Upper lobe of left lung (tissue), 6 donors: ENCODE data around the gene SNRNP35. TPM values are rescaled to one million over a fixed set of nuclear protein-coding genes. Genes with fewer than 3 reads are reported as not detected.
A peak's percentile ranks its signal among the peaks of the same experiment; 100 is the strongest.

Experiments
- ATAC-seq, 2 donors: fragments of 200-7000 bp; cut with Tn5 transposase; one replicate each; pipeline ENCODE4 v1.9.1; 2022; ENCODE audit warnings: mild to moderate bottlenecking in 2 of 2, moderate library complexity in 2 of 2; ENCODE audit not compliant: low FRiP score in 2 of 2
- DNase-seq, 2 donors: peaks; one replicate each; pipeline ENCODE4 v3.0.0-alpha.2; 2019 to 2020
- H3K27ac ChIP-seq, 4 donors: fragments of 200-600 bp; sonication (generic); one replicate each; pipeline ENCODE4 v1.5.1; 2016 to 2019
- H3K27me3 ChIP-seq, 4 donors: fragments of 200-600 bp; sonication (generic); one replicate each; pipeline ENCODE4 v1.5.1; 2017 to 2019
- H3K36me3 ChIP-seq, 4 donors: fragments of 200-600 bp; sonication (generic); one replicate each; pipeline ENCODE4 v1.5.1; 2016 to 2019
- H3K4me1 ChIP-seq, 4 donors: fragments of 200-600 bp; sonication (generic); one replicate each; pipeline ENCODE4 v1.5.1; 2018 to 2019
- H3K4me3 ChIP-seq, 4 donors: fragments of 200-600 bp; sonication (generic); one replicate each; pipeline ENCODE4 v1.5.1; 2017 to 2019; ENCODE audit warnings: mild to moderate bottlenecking in 2 of 4, moderate library complexity in 1 of 4
- H3K9me3 ChIP-seq, 4 donors: fragments of 200-600 bp; sonication (generic); one replicate each; pipeline ENCODE4 v1.5.1; 2018 to 2019
- EP300 ChIP-seq, 4 donors: sonication (generic); formaldehyde crosslinking; IDR thresholded peaks; one replicate each; pipeline ENCODE4 v1.5.1; 2017; ENCODE audit warnings: antibody characterized with exemption in 4 of 4, control low read depth in 2 of 4
- POLR2A ChIP-seq, 4 donors: fragments of 450-650 bp; IDR thresholded peaks; one replicate each; pipeline ENCODE4 v1.5.1; 2016 to 2017; ENCODE audit warnings: antibody characterized with exemption in 4 of 4, mild to moderate bottlenecking in 2 of 4
- POLR2AphosphoS5 ChIP-seq, 2 donors: sonication (generic); formaldehyde crosslinking; IDR thresholded peaks; one replicate each; pipeline ENCODE4 v1.5.1; 2017; ENCODE audit warnings: antibody characterized with exemption in 2 of 2
- WGBS, 2 donors: methylation state at CpG; one replicate each; pipeline ENCODE4 v1.1.5; 2017 to 2018; 5-methylcytosine and 5-hydroxymethylcytosine counted together
- total RNA-seq, 6 donors: library from RNA; depleted of rRNA in 4 of 6; stranded (reverse); fragments of >200 nt in 4 of 6; gene quantifications; one replicate each; pipeline versions ENCODE4 v1.1.0 to v1.2.1, GENCODE V29; 2016 to 2021
- TF ChIP-seq, protein P1 (sequence below), 6 experiments: fragments of 450-650 bp in 4 of 6; fragments of 200-600 bp in 2 of 6; sonication (generic) in 2 of 6; IDR thresholded peaks; one replicate each; pipeline ENCODE4 v1.5.1; 2016 to 2019; ENCODE audit warnings: antibody characterized with exemption in 6 of 6
- donor health status: DM: no; HTN: no; CAD: no; lungs with moderate emphysema.
- donor health status: DM: no; HTN: yes; CAD: no; lungs with severe emphysema.

Gene SNRNP35
- total RNA-seq, 6 donors from 2014 or later = 16.7 to 50.3 (median 26.6) TPM

DNA sequence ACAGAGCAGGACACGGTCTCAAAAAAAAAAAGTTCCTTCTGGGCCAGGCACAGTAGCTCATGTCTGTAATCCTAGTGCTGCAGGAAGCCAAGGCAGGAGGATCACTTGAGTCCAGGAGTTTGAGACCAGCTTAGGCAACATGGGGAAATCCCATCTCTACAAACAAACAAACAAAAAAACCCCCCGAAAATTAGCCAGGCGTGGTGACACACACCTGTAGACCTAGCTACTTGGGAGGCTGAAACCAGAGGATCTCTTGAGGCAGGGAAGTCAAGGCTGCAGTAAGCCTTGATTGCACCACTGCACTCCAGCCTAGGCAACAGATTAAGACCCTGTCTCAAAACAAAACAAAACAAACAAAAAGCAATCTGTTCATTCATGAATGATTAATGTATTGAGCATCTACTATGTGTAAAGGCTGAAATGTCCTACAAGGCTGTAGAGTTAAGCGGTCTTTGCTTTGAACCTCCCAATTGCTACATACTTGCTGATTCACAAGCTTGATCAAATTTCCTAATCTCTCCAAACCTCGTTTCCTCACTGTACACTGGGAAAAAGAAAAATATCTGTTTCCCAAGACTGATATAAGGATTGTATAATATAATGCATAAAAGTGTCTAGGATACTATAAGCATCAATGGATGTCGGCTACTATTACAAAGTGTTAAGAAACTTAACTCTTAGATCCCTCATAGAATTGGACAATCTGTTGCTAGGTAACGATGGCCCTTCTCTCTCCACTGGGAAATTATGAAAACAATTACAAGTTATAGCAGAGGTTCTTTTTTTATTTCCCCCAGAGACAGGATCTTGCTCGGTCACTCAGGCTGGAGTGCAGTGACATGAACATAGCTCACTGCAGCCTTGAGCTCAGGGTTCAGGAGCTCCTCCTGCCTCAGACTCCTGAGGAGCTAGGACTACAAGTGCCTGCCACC is 13.6 kb upstream of the SNRNP35 start:
- H3K36me3 ChIP-seq = no peaks in the 10 kb centered on the region
- no peak for DNase-seq
- ATAC-seq = peak in 1 of 2 donors; percentile 11
- H3K4me3 ChIP-seq = no peak overlapping the region
- no peaks in the 10 kb centered on the region for H3K27me3 ChIP-seq
- H3K27ac ChIP-seq = peak overlapping the region; percentile 80 to 88 (median 86)
- TF ChIP-seq, protein P1, sequence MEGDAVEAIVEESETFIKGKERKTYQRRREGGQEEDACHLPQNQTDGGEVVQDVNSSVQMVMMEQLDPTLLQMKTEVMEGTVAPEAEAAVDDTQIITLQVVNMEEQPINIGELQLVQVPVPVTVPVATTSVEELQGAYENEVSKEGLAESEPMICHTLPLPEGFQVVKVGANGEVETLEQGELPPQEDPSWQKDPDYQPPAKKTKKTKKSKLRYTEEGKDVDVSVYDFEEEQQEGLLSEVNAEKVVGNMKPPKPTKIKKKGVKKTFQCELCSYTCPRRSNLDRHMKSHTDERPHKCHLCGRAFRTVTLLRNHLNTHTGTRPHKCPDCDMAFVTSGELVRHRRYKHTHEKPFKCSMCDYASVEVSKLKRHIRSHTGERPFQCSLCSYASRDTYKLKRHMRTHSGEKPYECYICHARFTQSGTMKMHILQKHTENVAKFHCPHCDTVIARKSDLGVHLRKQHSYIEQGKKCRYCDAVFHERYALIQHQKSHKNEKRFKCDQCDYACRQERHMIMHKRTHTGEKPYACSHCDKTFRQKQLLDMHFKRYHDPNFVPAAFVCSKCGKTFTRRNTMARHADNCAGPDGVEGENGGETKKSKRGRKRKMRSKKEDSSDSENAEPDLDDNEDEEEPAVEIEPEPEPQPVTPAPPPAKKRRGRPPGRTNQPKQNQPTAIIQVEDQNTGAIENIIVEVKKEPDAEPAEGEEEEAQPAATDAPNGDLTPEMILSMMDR (IDR thresholded peaks at IDR 0.05) = no peak
- TF ChIP-seq POLR2AphosphoS5 (IDR thresholded peaks at IDR 0.05) = no peak
- peaks cover 41 to 56% (median 52%) of the 10 kb centered on the region in 4 donors for H3K4me1 ChIP-seq
- H3K9me3 ChIP-seq = no peaks in the 10 kb centered on the region
- WGBS, 2 donors = 39 to 55% methylated on average over 8 of the region's 8 CpGs

DNA sequence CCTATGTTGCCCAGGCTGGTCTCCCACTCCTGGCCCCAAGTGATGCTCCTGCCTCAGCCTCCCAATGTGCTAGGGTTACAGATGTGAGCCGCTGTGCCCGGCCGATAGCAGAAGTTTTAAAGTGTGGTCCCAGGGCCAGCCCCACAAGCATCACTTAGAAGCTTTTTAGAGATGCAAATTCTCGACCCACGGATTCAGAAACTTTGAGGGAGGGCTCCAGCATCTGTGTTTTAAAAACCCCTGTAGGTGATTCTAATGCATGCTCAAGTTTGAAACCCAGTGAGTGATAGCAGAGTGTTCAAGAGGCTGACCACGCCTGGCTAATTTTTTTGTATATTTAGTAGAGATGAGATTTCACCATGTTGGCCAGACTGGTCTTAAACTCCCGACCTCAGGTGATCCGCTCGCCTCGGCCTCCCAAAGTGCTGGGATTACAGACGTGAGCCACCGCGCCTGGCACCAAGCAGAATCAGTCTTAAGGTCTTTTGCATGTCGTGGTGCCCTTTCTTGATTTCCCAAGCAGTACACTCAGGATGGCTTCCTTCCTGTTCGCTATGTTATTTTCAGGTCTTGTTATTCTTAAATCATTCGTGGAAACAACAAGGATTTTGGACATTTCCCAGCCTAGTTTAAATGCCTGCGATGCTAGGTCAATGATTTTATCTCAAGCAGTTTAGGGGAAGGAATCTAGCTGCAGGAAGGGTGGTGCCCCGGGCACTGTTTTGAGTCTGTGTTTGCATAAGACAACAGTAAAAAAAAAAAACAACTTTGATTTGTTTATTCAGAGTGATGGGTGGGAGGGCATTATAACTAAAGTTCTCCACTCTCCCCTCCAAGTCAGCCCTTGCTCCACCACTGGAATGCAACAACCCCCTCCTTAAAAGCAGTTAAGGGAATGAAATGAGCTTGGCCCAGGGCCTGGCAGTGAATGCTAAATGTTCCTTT is 12.3 kb upstream of the SNRNP35 start:
- H3K27ac ChIP-seq = peak overlapping the region; percentile 80 to 88 (median 86)
- H3K4me1 ChIP-seq = peaks cover 43 to 57% (median 53%) of the 10 kb centered on the region in 4 donors
- H3K27me3 ChIP-seq = no peaks in the 10 kb centered on the region
- DNase-seq = peak in 1 of 2 donors; percentile 61
- no peaks in the 10 kb centered on the region for H3K36me3 ChIP-seq
- H3K4me3 ChIP-seq = peak overlapping the region in 2 of 4 donors; percentile 0 to 4
- peak; percentile 56 to 87 for ATAC-seq
- TF ChIP-seq POLR2AphosphoS5 (IDR thresholded peaks at IDR 0.05) = peak; percentile 61 to 62
- TF ChIP-seq, protein P1 (IDR thresholded peaks at IDR 0.05) = no peak
- TF ChIP-seq EP300 (IDR thresholded peaks at IDR 0.05) = peak in 3 of 4 donors; percentile 4 to 76 (median 66)
- no peak for TF ChIP-seq POLR2A (IDR thresholded peaks at IDR 0.05)
- 34 to 35% methylated on average over 16 to 18 of the region's 18 CpGs for WGBS, 2 donors
- H3K9me3 ChIP-seq = no peaks in the 10 kb centered on the region

- H3K4me3 ChIP-seq = no peak overlapping the region
- no peaks in the 10 kb centered on the region for H3K9me3 ChIP-seq
- TF ChIP-seq EP300 (IDR thresholded peaks at IDR 0.05) (no peak), POLR2A (IDR thresholded peaks at IDR 0.05) (no peak), POLR2AphosphoS5 (IDR thresholded peaks at IDR 0.05) (no peak)
- TF ChIP-seq, protein P1 (IDR thresholded peaks at IDR 0.05) = no peak
- 39 to 49% methylated on average over 4 of the region's 4 CpGs for WGBS, 2 donors
- no peak for DNase-seq
- peak in 1 of 2 donors; percentile 2 for ATAC-seq
- no peaks in the 10 kb centered on the region for H3K27me3 ChIP-seq
- H3K4me1 ChIP-seq = peaks cover 43 to 57% (median 53%) of the 10 kb centered on the region in 4 donors
- no peaks in the 10 kb centered on the region for H3K36me3 ChIP-seq
- peak overlapping the region; percentile 80 to 88 (median 86) for H3K27ac ChIP-seq
Observed at GRCh38 chr12:123446333-123446713, 11.6 kb upstream of the SNRNP35 start.

DNA sequence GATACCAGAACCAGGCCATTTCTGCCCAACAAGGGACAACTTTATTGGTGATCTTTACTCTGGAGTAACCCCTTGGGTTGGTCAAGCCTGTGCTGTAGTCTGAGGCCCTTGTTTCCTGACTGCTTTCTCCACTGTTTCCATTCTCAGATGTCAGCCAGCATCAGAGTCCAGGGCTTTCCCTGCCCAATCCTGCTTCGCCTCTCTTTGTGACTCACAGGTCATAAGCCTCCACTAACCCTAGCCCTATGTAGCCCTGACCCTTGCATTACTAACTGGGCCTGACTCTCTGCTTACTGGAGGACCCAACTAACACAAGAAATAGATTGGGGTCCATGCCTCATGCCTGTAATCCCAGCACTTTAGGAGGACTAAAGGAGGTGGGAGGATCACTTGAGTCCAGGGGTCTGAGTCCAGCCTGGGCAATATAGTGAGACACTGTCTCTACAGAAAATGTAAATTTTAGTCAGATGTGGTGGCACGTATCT is 8.6 kb upstream of the SNRNP35 start:
- H3K27ac ChIP-seq = peak overlapping the region; percentile 80 to 88 (median 86)
- H3K4me1 ChIP-seq = peaks cover 42 to 48% (median 45%) of the 10 kb centered on the region in 4 donors
- no peak overlapping the region for H3K4me3 ChIP-seq
- no peaks in the 10 kb centered on the region for H3K27me3 ChIP-seq
- TF ChIP-seq, protein P1 (IDR thresholded peaks at IDR 0.05) = no peak
- TF ChIP-seq EP300 (IDR thresholded peaks at IDR 0.05) (no peak), POLR2AphosphoS5 (IDR thresholded peaks at IDR 0.05) (no peak), POLR2A (IDR thresholded peaks at IDR 0.05) (no peak)
- 89 to 95% methylated on average over 2 of the region's 2 CpGs for WGBS, 2 donors
- ATAC-seq (no peak), DNase-seq (no peak)
- no peaks in the 10 kb centered on the region for H3K36me3 ChIP-seq
- H3K9me3 ChIP-seq = no peaks in the 10 kb centered on the region
